ENCODE results near the gene MYO3B.

- TF ChIP-seq CTCF (tag by site-specific recombination; IDR thresholded peaks at IDR 0.05) (no peak), ZBTB17 (tag by site-specific recombination; IDR thresholded peaks at IDR 0.05) (no peak), ZNF404 (tag by site-specific recombination; IDR thresholded peaks at IDR 0.05) (no peak), ZNF830 (tag by site-specific recombination; IDR thresholded peaks at IDR 0.05; ENCODE audit: low read depth) (no peak)
Observed at GRCh38 chr2:170587922-170588321, 410.0 kb downstream of the MYO3B start.

Data from HEK293 (cell line).